Body of pancreas (tissue), 4 donors: Measurements from ENCODE around the gene CMIP. TPM values are rescaled to one million over a fixed set of nuclear protein-coding genes. Genes with fewer than 3 reads are reported as not detected.

Source experiments
- ATAC-seq: fragments of 150-250 bp; one replicate; pipeline ENCODE4 v1.9.1; 2016
- DNase-seq, 4 donors: peaks; one replicate each; pipeline ENCODE4 v3.0.0-alpha.2; 2019
- H3K27ac ChIP-seq, 4 donors: fragments of 200-600 bp; sonication (generic); 1 replicate in 3 of 4; 2 replicates in 1 of 4; pipeline versions ENCODE4 v1.5.1 to v1.6.1; 2016 to 2019; ENCODE audit warnings: mild to moderate bottlenecking in 1 of 4, mixed read lengths in 1 of 4, moderate library complexity in 1 of 4
- H3K27me3 ChIP-seq, 2 donors: fragments of 200-600 bp; sonication (generic); one replicate each; pipeline ENCODE4 v1.6.0; 2016; ENCODE audit warnings: mild to moderate bottlenecking in 1 of 2
- H3K36me3 ChIP-seq, 2 donors: fragments of 200-600 bp; sonication (generic); replicated peaks in 1 of 2; 2 replicates each; pipeline ENCODE4 v1.5.1; 2016; ENCODE audit warnings: low read depth in 2 of 2; ENCODE audit not compliant: insufficient read depth in 1 of 2
- H3K4me1 ChIP-seq: fragments of 200-600 bp; sonication (generic); one replicate; pipeline ENCODE4 v1.6.0; 2016
- H3K4me3 ChIP-seq, 2 donors: fragments of 200-600 bp; sonication (generic); 1 replicate in 1 of 2; 2 replicates in 1 of 2; pipeline ENCODE4 v1.5.1; 2016 to 2019
- H3K9me3 ChIP-seq, 3 donors: fragments of 200-600 bp; sonication (generic); 1 replicate in 2 of 3; 2 replicates in 1 of 3; pipeline ENCODE4 v1.5.1; 2016
- POLR2A ChIP-seq, 3 donors: fragments of 450-650 bp; IDR thresholded peaks; one replicate each; pipeline ENCODE4 v1.6.1; 2016; ENCODE audit warnings: antibody characterized with exemption in 3 of 3, mild to moderate bottlenecking in 2 of 3
- WGBS, 2 donors: methylation state at CpG; one replicate each; pipeline ENCODE4 v1.1.5; 2017; 5-methylcytosine and 5-hydroxymethylcytosine counted together
- intact Hi-C: fragments of 100-400 bp; cut with DNase I; formaldehyde crosslinking; loops from one replicate; pipeline ENCODE4 v1.15.1; 2023
- total RNA-seq, 2 donors: library from RNA; depleted of rRNA; stranded (reverse); fragments of >200 nt; gene quantifications; one replicate each; pipeline ENCODE4 v1.1.0, GENCODE V29; 2016
- TF ChIP-seq, protein P1 (sequence below), 7 experiments: fragments of 450-650 bp in 4 of 7; fragments of 200-600 bp in 3 of 7; sonication (generic) in 3 of 7; IDR thresholded peaks; one replicate each; pipeline ENCODE4 v1.5.1; 2016 to 2019; ENCODE audit warnings: antibody characterized with exemption in 7 of 7

Gene CMIP
- total RNA-seq, 2 donors from 2014 or later, result 18.7 to 18.8 TPM

GRCh38 chr16:81484908-81485624, 40.5 kb downstream of the CMIP start:
- Histone ChIP-seq H3K36me3 (no peaks in the 10 kb centered on the region), H3K27me3 (no peaks in the 10 kb centered on the region), H3K4me1 (peaks cover 16% of the 10 kb centered on the region), H3K4me3 (no peak overlapping the region), H3K27ac (no peak overlapping the region), H3K9me3 (no peaks in the 10 kb centered on the region)
- 71 to 76% methylated on average over 11 of the region's 11 CpGs for WGBS, 2 donors
- ATAC-seq, result no peak
- DNase-seq, result no peak
- TF ChIP-seq, protein P1, sequence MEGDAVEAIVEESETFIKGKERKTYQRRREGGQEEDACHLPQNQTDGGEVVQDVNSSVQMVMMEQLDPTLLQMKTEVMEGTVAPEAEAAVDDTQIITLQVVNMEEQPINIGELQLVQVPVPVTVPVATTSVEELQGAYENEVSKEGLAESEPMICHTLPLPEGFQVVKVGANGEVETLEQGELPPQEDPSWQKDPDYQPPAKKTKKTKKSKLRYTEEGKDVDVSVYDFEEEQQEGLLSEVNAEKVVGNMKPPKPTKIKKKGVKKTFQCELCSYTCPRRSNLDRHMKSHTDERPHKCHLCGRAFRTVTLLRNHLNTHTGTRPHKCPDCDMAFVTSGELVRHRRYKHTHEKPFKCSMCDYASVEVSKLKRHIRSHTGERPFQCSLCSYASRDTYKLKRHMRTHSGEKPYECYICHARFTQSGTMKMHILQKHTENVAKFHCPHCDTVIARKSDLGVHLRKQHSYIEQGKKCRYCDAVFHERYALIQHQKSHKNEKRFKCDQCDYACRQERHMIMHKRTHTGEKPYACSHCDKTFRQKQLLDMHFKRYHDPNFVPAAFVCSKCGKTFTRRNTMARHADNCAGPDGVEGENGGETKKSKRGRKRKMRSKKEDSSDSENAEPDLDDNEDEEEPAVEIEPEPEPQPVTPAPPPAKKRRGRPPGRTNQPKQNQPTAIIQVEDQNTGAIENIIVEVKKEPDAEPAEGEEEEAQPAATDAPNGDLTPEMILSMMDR (IDR thresholded peaks at IDR 0.05), result no peak
- no peak for TF ChIP-seq POLR2A (IDR thresholded peaks at IDR 0.05)
- intact Hi-C loops, result no loop called here

- no peaks in the 10 kb centered on the region for H3K27me3 ChIP-seq
- TF ChIP-seq POLR2A (IDR thresholded peaks at IDR 0.05), result no peak
- no peak overlapping the region for H3K27ac ChIP-seq
- H3K4me1 ChIP-seq, result peaks cover 17% of the 10 kb centered on the region
- intact Hi-C loops, result no loop called here
- H3K9me3 ChIP-seq, result no peaks in the 10 kb centered on the region
- no peak for ATAC-seq
- DNase-seq, result no peak
- no peak overlapping the region for H3K4me3 ChIP-seq
- 89 to 96% methylated on average over 11 to 21 of the region's 21 CpGs for WGBS, 2 donors
- no peaks in the 10 kb centered on the region for H3K36me3 ChIP-seq
Observed at GRCh38 chr16:81485824-81486539, 41.4 kb downstream of the CMIP start.

GRCh38 chr16:81486540-81487061, 42.0 kb downstream of the CMIP start:
- ATAC-seq (peak; percentile 33), DNase-seq (peak in 1 of 4 donors; percentile 31)
- Histone ChIP-seq H3K4me1 (peaks cover 22% of the 10 kb centered on the region), H3K27ac (no peak overlapping the region), H3K36me3 (no peaks in the 10 kb centered on the region), H3K27me3 (no peaks in the 10 kb centered on the region), H3K4me3 (no peak overlapping the region), H3K9me3 (no peaks in the 10 kb centered on the region)
- TF ChIP-seq, protein P1 (IDR thresholded peaks at IDR 0.05), result no peak
- TF ChIP-seq POLR2A (IDR thresholded peaks at IDR 0.05), result no peak
- WGBS, 2 donors, result 89 to 95% methylated on average over 16 to 22 of the region's 22 CpGs
- intact Hi-C loops, result no loop called here

GRCh38 chr16:81487301-81487720, 42.7 kb downstream of the CMIP start:
- WGBS, 2 donors, result 87% methylated on average over 14 of the region's 14 CpGs; no CpG with 5 or more reads in 1 of the 2 donors
- no peaks in the 10 kb centered on the region for H3K27me3 ChIP-seq
- TF ChIP-seq, protein P1 (IDR thresholded peaks at IDR 0.05), result no peak
- no peak for TF ChIP-seq POLR2A (IDR thresholded peaks at IDR 0.05)
- H3K4me3 ChIP-seq, result no peak overlapping the region
- intact Hi-C loops, result no loop called here
- no peaks in the 10 kb centered on the region for H3K36me3 ChIP-seq
- no peak for ATAC-seq
- no peaks in the 10 kb centered on the region for H3K9me3 ChIP-seq
- no peak for DNase-seq
- no peak overlapping the region for H3K27ac ChIP-seq
- peaks cover 29% of the 10 kb centered on the region for H3K4me1 ChIP-seq

- 83 to 88% methylated on average over 7 of the region's 7 CpGs for WGBS, 2 donors
- TF ChIP-seq, protein P1 (IDR thresholded peaks at IDR 0.05), result no peak
- no peak for TF ChIP-seq POLR2A (IDR thresholded peaks at IDR 0.05)
- H3K36me3 ChIP-seq, result no peaks in the 10 kb centered on the region
Observed at GRCh38 chr16:81488687-81489411, 44.2 kb downstream of the CMIP start.

More at GRCh38 chr16:81488687-81489411, 44.2 kb downstream of the CMIP start:
- DNase-seq (no peak), ATAC-seq (no peak)
- Histone ChIP-seq H3K4me1 (peaks cover 38% of the 10 kb centered on the region), H3K9me3 (no peaks in the 10 kb centered on the region), H3K27ac (no peak overlapping the region), H3K27me3 (no peaks in the 10 kb centered on the region), H3K4me3 (no peak overlapping the region)
- intact Hi-C loops, result no loop called here
